Measurements from ENCODE around the gene ZG16B. TPM values are rescaled to one million over a fixed set of nuclear protein-coding genes. Genes with fewer than 3 reads are reported as not detected.

Gene ZG16B
- total and polyA plus RNA-seq, 2 of the 8 experiments (the other 6 are each of a cell fraction or from before 2014, with no cell fraction given) = 0.11 TPM; not detected in 1

DNA sequence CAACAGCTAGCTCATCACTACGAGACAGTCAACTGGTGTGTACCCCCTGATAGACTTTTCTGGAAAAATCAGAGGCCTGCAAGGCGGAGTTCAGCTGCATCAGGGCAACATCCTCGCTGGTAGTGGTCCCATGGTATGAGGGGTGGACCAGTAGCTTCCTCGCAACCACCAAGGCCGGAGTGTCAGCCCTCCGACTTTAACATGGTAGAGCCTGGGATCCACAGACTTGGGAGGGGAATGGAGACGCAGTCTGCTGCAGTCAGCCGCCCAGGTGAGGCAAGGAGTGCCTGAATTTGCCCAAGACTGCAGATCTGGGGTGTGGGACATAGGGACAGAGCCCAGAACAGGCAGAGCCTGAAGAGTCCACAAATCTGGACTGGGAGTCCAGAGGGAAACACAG, 13.4 kb downstream of the ZG16B start:
- DNase-seq (ENCODE audit: low read depth in 1 of 2, low spot score in 2 of 2) = no peak
- Histone ChIP-seq H3K9me3 (ENCODE audit: insufficient read depth in 2 of 2, low read depth in 1 of 2, low read length in 1 of 2) (no peaks in the 10 kb centered on the region), H4K91ac (replicated peaks; ENCODE audit: insufficient read length, low read length) (no peak overlapping the region), H2BK12ac (ENCODE audit: low read depth, low read length) (no peak overlapping the region), H3K27me3 (replicated peaks in 1 of 4; ENCODE audit: control insufficient read depth in 3 of 4, extremely low read depth in 1 of 4, insufficient read depth in 3 of 4, low read length in 3 of 4) (peaks cover 0 to 6% (median 4%) of the 10 kb centered on the region in 4 experiments; a peak in 4 of 7 replicates), H3K27ac (ENCODE audit: low read depth, low read length) (no peak overlapping the region), H3K4me2 (ENCODE audit: insufficient read depth in 1 of 2, low read depth in 2 of 2, low read length in 2 of 2) (no peak overlapping the region), H2BK5ac (ENCODE audit: low read depth, low read length) (no peak overlapping the region), H3K18ac (ENCODE audit: extremely low read depth, low read length) (no peak overlapping the region), H3K9ac (replicated peaks in 1 of 4; ENCODE audit: extremely low read depth in 1 of 4, low read depth in 3 of 4, low read length in 3 of 4) (no peak overlapping the region), H2AFZ (ENCODE audit: low read length) (no peak overlapping the region), H3K79me1 (ENCODE audit: low read depth, low read length) (no peaks in the 10 kb centered on the region), H2BK20ac (ENCODE audit: low read length) (no peak overlapping the region), H3K4me3 (ENCODE audit: extremely low read depth in 1 of 4, insufficient read depth in 2 of 4, low read depth in 3 of 4, low read length in 4 of 4) (no peak overlapping the region), H3K4ac (replicated peaks; ENCODE audit: insufficient read length, low read depth, low read length) (no peak overlapping the region), H3K56ac (replicated peaks; ENCODE audit: insufficient read length, low read depth, low read length) (no peak overlapping the region), H3K23me2 (ENCODE audit: low read depth, low read length) (no peaks in the 10 kb centered on the region), H3K79me2 (ENCODE audit: control insufficient read depth in 1 of 2, insufficient read depth in 2 of 2, low read length in 2 of 2) (no peaks in the 10 kb centered on the region), H3K14ac (ENCODE audit: insufficient read length) (no peak overlapping the region), H3K4me1 (replicated peaks in 1 of 4; ENCODE audit: control insufficient read depth in 3 of 4, insufficient read depth in 4 of 4, low read length in 3 of 4) (peaks cover 0 to 3% (median 2%) of the 10 kb centered on the region in 4 experiments; a peak in 3 of 7 replicates), H2AK5ac (ENCODE audit: low read depth, low read length) (no peak overlapping the region), H4K8ac (ENCODE audit: extremely low read depth, insufficient read depth, low read length) (no peak overlapping the region), H4K5ac (ENCODE audit: insufficient read length, low read depth, low read length) (no peak overlapping the region), H2BK15ac (ENCODE audit: low read length) (no peak overlapping the region), H3K36me3 (ENCODE audit: control insufficient read depth in 2 of 4, insufficient read depth in 4 of 4, low read length in 3 of 4) (no peaks in the 10 kb centered on the region), H3K23ac (ENCODE audit: insufficient read length) (no peak overlapping the region), H4K20me1 (replicated peaks in 1 of 2; ENCODE audit: control insufficient read depth in 1 of 2, insufficient read depth in 2 of 2, low read length in 2 of 2) (no peaks in the 10 kb centered on the region), H2BK120ac (replicated peaks; ENCODE audit: low read depth, low read length) (no peak overlapping the region)
- no peak for FAIRE-seq
- POLR2A ChIA-PET (ENCODE audit: partially characterized antibody) = no interaction called here
- 91% methylated on average over 6 of the region's 8 CpGs; no CpG with 5 or more reads in 1 of the 2 experiments for WGBS, 2 experiments (ENCODE audit: extremely low coverage in 1 of 2, insufficient coverage in 1 of 2, insufficient read length in 1 of 2, insufficient replicate concordance in 2 of 2, low coverage in 1 of 2, low lambda C conversion rate in 2 of 2, missing lambda C conversion rate in 1 of 2)
- CTCF ChIA-PET (ENCODE audit: partially characterized antibody) = interaction anchor here (1.1 to 4.9 kb wide), 8 partner anchors 11 to 127 kb away, joined by 3 to 49 read pairs (median 4); no protein-coding TSS in a partner anchor
- TF ChIP-seq CBX8 (IDR thresholded peaks at IDR 0.05; ENCODE audit: borderline replicate concordance, low read depth, low read length) (no peak), ASH2L (IDR thresholded peaks at IDR 0.05; ENCODE audit: low read length) (no peak), SIX5 (IDR thresholded peaks at IDR 0.05; ENCODE audit: low read depth, low read length) (no peak), MAX (IDR thresholded peaks at IDR 0.05) (no peak), SIN3A (conservative IDR thresholded peaks at IDR 0.05 in 1 of 2, IDR thresholded peaks at IDR 0.05 in 1 of 2; ENCODE audit: low read depth in 1 of 2, low read length in 2 of 2) (no peak), YY1 (IDR thresholded peaks at IDR 0.05; ENCODE audit: low read depth, low read length) (no peak)

All from H1 (cell line).